GM10266 (cell line): Measurements from ENCODE around the gene TBCK.

ENCODE experiments used
- DNase-seq: peaks from one replicate; pipeline ENCODE4 v3.0.0; 2012; ENCODE audit errors: extremely low spot score
- CTCF ChIP-seq: IDR thresholded peaks from 2 replicates; pipeline ENCODE4 v1.5.1; 2012; ENCODE audit warnings: mild to moderate bottlenecking, low read depth; ENCODE audit not compliant: control insufficient read depth, insufficient read depth; ENCODE audit errors: missing control alignments

Gene TBCK

DNA sequence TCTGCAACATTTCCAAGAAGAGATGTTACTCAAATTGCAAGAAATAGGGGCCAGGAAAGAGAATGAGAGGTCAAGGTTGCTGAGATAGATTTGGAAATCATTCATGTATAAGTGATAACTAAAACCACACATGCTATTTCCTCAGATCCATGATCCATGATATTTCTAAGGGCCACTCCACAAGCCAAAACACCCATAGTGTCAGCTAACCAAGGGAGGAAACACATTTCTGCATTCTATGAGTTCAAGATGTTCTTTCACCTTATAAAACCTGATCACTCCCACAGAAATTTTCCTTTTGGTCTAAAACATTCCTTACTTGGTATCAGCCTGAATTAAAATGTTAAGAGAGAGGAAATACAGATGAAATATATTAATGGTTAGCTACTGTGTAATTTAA, 47.2 kb downstream of the TBCK start:
- no peak for DNase-seq

GRCh38 chr4:106266201-106266600, 49.8 kb downstream of the TBCK start:
- DNase-seq: peak; percentile 12
- TF ChIP-seq CTCF: peak; percentile 53

More for the DNA sequence above, 47.2 kb downstream of the TBCK start:
- no peak for TF ChIP-seq CTCF

DNA sequence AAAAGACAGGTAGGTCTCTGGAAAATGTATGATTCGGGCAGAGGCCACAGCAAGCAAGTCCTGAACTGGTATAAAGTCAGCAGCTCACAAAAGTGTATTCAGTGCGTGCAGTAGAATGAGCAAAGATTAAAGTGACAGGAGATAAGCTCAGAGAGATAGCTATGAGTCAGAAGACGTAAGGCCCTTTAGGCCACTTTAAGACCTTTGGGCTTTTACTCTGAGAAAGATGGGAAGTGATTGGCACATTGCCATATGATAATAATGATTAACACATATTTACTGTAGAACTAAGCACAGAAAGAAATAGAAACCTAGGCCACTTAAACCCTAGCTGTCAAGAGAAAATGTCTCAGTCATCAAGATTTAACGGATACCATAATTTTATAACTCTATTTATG, 51.7 kb downstream of the TBCK start:
- no peak for DNase-seq
- no peak for TF ChIP-seq CTCF

- no peak for DNase-seq
- TF ChIP-seq CTCF: no peak
Measured at GRCh38 chr4:106263594-106264330, 52.2 kb downstream of the TBCK start.

GRCh38 chr4:106261980-106262379, 54.0 kb downstream of the TBCK start:
- TF ChIP-seq CTCF: no peak

GRCh38 chr4:106258145-106259045, 57.6 kb downstream of the TBCK start:
- no peak for TF ChIP-seq CTCF
- no peak for DNase-seq

More at GRCh38 chr4:106261980-106262379, 54.0 kb downstream of the TBCK start:
- no peak for DNase-seq

DNA sequence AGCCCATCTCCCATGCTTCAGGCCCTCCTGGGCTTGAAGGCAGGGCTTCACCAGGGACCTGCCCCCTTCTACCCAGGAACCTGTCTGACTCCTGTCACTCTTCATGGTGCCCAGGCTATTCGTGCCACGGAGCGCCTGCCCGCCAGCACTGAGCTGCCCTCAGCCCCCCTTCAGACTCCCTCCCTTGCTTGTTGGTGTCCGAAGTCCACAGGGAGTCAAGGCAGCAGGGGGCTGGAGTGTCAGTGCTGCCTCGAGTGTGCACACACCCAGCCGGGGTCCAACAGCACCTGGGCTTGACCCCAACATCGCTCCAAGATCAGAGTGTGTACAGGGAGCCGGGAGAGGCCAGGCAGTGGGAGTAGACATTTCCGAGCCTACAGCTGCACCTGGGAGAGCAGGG, 59.8 kb downstream of the TBCK start:
- DNase-seq: no peak
- TF ChIP-seq CTCF: no peak
